ENCODE data around the gene PLEKHG2.

- TF ChIP-seq GATA3 (IDR thresholded peaks at IDR 0.05; ENCODE audit: low read depth, low read length) = no peak
- no peak for TF ChIP-seq GATA2 (IDR thresholded peaks at IDR 0.05; ENCODE audit: low read depth, low read length)
Measured at GRCh38 chr19:39470724-39471339, 58.4 kb downstream of the PLEKHG2 start.

Measured in SH-SY5Y (cell line).